Measurements from ENCODE around the gene HIPK4. TPM values are rescaled to one million over a fixed set of nuclear protein-coding genes. Genes with fewer than 3 reads are reported as not detected.
"Not testable (repeated sequence)": the region's sequence is repeated elsewhere in the genome, so short reads cannot be mapped to it uniquely, and the experiment has no call there.

Gene HIPK4
- total RNA-seq, 1 experiment from 2014 or later, result not detected

DNA sequence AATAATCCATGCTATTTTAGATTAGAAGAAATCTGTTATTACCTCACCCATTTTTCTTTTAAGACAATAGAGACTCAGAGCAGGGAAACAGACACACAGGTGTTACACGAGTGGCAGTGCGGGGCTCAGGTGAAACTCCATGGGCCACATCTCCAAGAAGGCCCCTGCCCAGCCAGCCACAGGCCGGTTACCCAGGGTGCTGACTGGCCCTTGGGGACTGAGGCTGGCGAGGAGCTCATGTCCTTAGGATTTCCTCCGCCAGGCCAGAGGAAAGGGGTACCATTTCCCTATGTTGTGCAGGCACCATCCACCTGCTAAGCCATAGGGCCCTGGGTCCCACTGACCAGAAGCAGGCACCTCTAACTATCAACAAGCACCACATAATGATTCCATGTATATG, 52.4 kb downstream of the HIPK4 start:
- no peak for DNase-seq (ENCODE audit: low spot score)

DNA sequence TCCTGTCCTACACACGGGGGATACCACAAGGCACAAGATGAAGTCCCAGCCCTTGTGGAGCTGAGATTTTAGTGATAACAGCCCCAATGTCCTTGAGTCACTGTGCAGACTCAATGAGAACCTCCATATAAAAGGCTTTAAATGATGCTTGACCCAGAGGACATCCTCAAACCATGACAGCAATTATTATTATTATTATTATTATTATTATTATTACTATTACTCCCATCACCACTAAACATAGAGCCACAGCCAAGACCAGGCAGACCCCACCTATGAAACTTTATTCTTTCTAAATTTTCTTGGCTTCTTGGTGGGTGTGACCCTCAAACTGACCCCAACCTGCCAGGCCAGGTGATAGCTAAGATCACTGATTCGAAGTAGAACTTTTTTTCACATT, 52.9 kb downstream of the HIPK4 start:
- no peak for DNase-seq (ENCODE audit: low spot score)

DNA sequence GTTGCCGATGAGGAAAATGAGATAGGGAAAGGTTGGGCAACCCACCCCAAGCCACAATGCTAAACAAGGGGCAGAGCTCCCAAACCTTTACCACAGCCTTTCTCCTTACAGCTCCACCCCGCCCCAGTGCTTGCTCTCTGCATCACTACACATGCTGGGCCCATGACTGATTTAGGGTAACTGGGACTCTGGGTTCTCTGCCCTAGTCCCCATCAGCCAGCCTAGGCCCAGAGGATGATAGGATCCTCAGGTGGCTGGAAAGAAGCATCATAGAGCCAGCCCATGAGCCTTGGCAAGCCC, 53.4 kb downstream of the HIPK4 start:
- DNase-seq (ENCODE audit: low spot score), result no peak

DNA sequence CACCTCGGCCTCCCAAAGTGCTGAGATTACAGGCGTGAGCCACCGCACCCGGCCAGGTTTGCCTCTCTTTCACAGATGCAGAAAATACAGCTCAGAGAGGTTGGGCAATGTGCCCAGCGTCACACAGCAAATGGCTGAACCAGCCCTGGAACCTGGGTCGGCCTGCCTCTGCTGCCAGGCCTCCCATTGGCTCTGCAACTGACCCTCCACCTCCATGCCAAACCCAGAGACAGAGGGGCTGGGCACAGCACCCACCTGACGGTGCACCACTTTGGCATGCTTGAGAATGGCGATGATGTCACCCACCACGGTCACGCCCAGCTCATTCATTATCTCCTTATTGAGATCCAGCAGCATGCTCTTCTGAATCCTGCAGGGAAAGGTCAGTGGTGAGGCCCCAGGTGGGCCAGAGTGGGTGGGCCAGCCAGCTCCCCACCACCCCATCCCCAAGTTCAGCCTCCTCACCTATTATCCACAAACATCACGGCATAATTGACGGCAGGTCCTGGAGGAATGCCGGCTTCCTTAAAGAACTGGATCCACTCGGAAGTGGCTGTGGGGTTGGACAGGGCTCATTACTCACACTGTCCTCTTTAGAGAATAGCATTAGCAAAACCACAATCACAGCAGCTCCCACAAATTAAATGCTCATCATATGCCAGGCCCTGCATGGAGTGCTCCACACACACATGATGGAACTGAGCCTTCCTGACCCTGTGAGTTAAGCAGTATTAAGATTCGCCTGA, 54.0 kb downstream of the HIPK4 start:
- peak; percentile 83 for DNase-seq (ENCODE audit: low spot score)

DNA sequence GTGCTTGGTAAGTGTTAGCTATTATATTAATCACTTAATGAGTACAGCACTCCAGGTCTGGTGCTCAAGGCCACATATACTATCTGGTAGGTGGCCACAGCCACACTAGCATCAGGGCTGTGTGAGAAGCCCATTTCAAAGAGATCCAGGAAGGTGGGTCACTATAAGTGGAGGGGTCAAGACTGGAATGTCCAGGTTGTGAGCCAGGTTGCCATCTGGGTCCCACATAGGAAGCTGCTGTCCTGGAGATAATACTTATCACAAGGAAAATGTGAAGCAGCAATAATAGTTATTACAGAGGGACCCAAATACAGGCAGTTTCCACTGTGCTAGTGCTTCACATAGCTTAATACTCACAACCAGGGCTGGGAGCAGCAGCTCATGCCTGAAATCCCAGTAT, 54.9 kb downstream of the HIPK4 start:
- no peak for DNase-seq (ENCODE audit: low spot score)

DNA sequence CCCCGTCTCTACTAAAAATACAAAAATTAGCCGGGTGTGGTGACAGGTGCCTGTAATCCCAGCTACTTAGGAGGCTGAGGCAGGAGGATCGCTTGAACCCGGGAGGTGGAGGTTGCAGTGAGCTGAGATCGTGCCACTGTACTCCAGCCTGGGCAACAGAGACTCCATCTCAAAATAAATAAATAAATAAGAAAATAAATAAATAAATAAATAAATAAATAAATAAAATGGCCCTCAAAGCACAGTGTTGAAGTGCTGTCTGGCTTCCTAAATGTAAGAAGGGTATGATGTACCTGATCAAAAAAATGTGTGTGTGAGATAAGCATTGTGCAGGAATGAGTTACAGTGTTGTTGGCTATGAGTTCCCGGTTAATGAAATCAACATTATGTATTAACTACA, 56.9 kb downstream of the HIPK4 start:
- DNase-seq (ENCODE audit: low spot score), result not testable (repeated sequence)

DNA sequence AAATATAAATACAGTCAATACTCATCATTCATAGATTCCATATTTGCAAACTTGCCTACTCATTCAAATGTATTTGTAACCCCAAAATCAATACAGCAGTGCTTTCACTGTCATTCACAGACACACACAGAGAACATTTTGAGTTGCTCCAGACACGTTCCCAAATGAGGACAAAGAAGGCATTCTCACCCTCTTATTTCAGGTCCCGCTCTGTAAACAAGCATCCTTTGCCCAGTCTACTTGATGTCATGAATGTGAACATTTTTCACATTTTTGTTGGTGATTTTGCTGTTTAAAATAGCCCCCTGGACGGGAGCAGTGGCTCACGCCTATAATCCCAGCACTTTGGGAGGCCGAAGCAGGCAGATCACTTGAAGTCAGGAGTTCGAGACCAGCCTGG, 57.3 kb downstream of the HIPK4 start:
- no peak for DNase-seq (ENCODE audit: low spot score)

DNA sequence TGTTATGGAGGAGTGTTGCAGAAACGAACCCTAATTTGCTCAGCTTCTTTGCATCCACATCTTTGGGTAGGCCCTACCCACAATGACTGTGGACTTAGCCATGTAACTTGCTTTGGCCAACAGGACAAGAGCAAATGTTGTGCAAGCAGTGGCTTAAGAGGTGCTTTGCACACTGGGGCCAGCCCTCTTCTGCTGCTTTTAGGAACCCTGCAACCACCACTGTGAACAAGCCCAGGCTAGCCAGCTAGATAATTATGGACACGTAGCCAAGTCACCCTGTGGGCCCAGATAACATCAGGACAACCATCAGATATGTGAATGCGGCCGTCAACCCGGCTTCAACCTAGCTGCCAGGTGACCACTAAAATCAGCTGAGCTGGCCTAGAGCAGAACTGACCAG, 58.9 kb downstream of the HIPK4 start:
- DNase-seq (ENCODE audit: low spot score), result no peak

Other genes starting within 250 kb of the HIPK4 start
- gene MAP3K10, start 198.8 kb downstream of the HIPK4 start, total RNA-seq (2014; rRNA removed; shearing (Covaris generic)), result 6.2 and 12.1 TPM in 2 replicates
- 0.29 TPM in 1 of 2 replicates, not detected in the other for gene TTC9B, start 171.8 kb downstream of the HIPK4 start, total RNA-seq (2014; rRNA removed; shearing (Covaris generic))
- not detected in 2 replicates for gene CCNP, start 163.5 kb downstream of the HIPK4 start, total RNA-seq (2014; rRNA removed; shearing (Covaris generic))
- 76.5 and 78.4 TPM in 2 replicates for gene AKT2, start 104.8 kb downstream of the HIPK4 start, total RNA-seq (2014; rRNA removed; shearing (Covaris generic))
- gene C19orf47, start 41.8 kb downstream of the HIPK4 start, total RNA-seq (2014; rRNA removed; shearing (Covaris generic)), result 6.5 and 11.0 TPM in 2 replicates
- 328 and 380 TPM in 2 replicates for gene PLD3, start 41.5 kb downstream of the HIPK4 start, total RNA-seq (2014; rRNA removed; shearing (Covaris generic))
- gene PRX, start 23.2 kb upstream of the HIPK4 start, total RNA-seq (2014; rRNA removed; shearing (Covaris generic)), result 1.5 and 2.0 TPM in 2 replicates
- gene SERTAD1, start 35.8 kb upstream of the HIPK4 start, total RNA-seq (2014; rRNA removed; shearing (Covaris generic)), result 10.2 and 10.3 TPM in 2 replicates
- 20.0 and 22.6 TPM in 2 replicates for gene SERTAD3, start 54.2 kb upstream of the HIPK4 start, total RNA-seq (2014; rRNA removed; shearing (Covaris generic))
- gene BLVRB, start 75.6 kb upstream of the HIPK4 start, total RNA-seq (2014; rRNA removed; shearing (Covaris generic)), result 327 and 381 TPM in 2 replicates
- 2.2 and 2.3 TPM in 2 replicates for gene SPTBN4, start 76.8 kb upstream of the HIPK4 start, total RNA-seq (2014; rRNA removed; shearing (Covaris generic))
- gene SHKBP1, start 186.7 kb upstream of the HIPK4 start, total RNA-seq (2014; rRNA removed; shearing (Covaris generic)), result 43.8 and 70.2 TPM in 2 replicates
- gene LTBP4, start 211.2 kb upstream of the HIPK4 start, total RNA-seq (2014; rRNA removed; shearing (Covaris generic)), result 10.8 and 13.9 TPM in 2 replicates

Data from A172 (cell line).